ENCODE measurements around the gene RNASE13. TPM values are rescaled to one million over a fixed set of nuclear protein-coding genes. Genes with fewer than 3 reads are reported as not detected.

The RNASE13 gene
- total and polyA plus RNA-seq, 8 donors: 0.13 TPM; not detected in 7

DNA sequence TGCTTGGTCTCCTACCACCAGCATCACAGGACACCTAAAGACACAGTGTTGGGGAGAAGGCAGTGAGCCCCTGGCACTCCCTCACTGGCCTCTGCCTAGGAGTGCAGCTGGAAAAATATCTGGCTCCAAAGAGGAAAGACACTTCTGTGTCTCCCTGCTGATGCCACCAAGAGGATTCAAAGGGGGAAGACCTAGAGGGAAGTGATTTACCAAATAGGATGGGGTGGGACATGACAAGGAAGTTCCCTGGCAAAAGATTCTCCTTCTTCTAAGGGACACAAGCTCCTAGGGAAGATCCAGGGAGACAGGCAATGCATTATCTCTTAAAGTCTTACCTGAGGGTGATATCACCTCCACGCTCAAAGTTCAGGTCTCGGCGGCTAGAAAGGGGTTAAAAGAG is 15.8 kb downstream of the RNASE13 start:
- TF ChIP-seq, protein P1, sequence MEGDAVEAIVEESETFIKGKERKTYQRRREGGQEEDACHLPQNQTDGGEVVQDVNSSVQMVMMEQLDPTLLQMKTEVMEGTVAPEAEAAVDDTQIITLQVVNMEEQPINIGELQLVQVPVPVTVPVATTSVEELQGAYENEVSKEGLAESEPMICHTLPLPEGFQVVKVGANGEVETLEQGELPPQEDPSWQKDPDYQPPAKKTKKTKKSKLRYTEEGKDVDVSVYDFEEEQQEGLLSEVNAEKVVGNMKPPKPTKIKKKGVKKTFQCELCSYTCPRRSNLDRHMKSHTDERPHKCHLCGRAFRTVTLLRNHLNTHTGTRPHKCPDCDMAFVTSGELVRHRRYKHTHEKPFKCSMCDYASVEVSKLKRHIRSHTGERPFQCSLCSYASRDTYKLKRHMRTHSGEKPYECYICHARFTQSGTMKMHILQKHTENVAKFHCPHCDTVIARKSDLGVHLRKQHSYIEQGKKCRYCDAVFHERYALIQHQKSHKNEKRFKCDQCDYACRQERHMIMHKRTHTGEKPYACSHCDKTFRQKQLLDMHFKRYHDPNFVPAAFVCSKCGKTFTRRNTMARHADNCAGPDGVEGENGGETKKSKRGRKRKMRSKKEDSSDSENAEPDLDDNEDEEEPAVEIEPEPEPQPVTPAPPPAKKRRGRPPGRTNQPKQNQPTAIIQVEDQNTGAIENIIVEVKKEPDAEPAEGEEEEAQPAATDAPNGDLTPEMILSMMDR (IDR thresholded peaks at IDR 0.05): no peak
- no peak for ATAC-seq
- Histone ChIP-seq H3K4me3 (no peak overlapping the region), H3K27ac (no peak overlapping the region), H3K9me3 (no peaks in the 10 kb centered on the region), H3K36me3 (peaks cover 0 to 14% of the 10 kb centered on the region in 2 donors), H3K27me3 (peaks cover 0 to 7% of the 10 kb centered on the region in 2 donors), H3K4me1 (peaks cover 5 to 20% of the 10 kb centered on the region in 2 donors)
- no peak for DNase-seq
- intact Hi-C loops (cut with DNase I): loop anchor here in 1 of 2 donors (5.0 kb wide), 1 partner anchor 74 kb away; no protein-coding TSS in a partner anchor

DNA sequence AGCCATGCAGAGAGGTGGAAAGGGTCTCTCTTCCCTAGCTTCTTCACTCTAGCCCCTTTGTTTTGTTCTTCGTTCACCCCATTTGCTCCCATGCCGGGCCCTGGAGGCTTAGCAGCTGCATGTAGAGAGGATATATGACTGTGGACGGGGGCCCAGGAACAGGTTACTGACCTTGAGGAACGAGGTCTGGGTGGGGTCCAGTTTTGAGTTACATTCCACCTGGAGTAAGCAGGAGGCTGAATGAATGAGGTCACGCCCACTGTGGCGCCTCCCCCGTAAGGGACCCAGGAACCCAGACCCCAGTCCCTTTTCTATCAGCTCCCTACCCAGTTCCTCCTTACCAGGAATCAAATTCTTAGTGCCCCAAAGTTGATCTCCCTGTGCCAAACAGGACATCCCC is 16.3 kb downstream of the RNASE13 start:
- no peaks in the 10 kb centered on the region for H3K9me3 ChIP-seq
- peaks cover under 1 to 15% of the 10 kb centered on the region in 2 donors for H3K4me1 ChIP-seq
- H3K36me3 ChIP-seq: peaks cover 0 to 14% of the 10 kb centered on the region in 2 donors
- peaks cover 0 to 2% of the 10 kb centered on the region in 2 donors for H3K27me3 ChIP-seq
- DNase-seq (no peak), ATAC-seq (no peak)
- intact Hi-C loops (cut with DNase I): loop anchor here in 1 of 2 donors (5.0 kb wide), 1 partner anchor 74 kb away; no protein-coding TSS in a partner anchor
- no peak overlapping the region for H3K4me3 ChIP-seq
- no peak overlapping the region for H3K27ac ChIP-seq
- TF ChIP-seq, protein P1 (IDR thresholded peaks at IDR 0.05): no peak

DNA sequence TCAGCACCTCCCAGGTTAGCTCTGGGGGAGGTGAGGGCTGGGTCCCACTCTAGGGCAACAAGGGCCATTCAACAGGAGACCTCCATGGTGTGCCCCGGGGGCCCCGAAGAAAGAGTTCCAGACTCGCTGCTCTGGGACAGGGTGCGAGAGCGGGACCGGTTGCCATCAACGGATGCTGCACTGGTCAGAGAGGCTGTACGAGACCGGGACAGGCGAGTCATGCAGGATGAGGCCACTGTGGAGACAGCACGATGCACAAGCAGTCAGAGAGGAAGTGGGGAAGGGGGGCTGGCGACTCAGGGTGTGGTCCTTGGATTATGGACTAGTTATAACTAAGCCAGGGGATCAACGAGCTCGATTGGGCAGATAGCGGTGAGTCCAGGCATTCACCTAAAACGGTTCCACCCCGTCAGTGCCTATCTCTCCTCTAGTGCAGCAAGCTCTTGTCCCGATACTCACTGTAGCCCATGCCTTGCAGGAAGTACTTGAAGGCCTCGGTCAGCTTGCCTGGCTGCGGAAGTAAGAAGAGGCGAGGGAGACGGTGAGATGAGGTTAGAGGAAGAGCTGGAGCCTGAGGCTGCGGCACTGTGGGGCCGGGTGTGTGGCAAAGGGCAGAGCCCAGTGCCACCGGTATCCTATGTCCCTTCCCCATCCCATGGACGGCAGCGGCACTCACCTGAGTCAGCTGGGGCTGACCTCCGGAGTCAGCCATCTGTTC is 16.9 kb downstream of the RNASE13 start:
- no peak for ATAC-seq
- H3K27ac ChIP-seq: no peak overlapping the region
- TF ChIP-seq, protein P1 (IDR thresholded peaks at IDR 0.05): no peak

DNA sequence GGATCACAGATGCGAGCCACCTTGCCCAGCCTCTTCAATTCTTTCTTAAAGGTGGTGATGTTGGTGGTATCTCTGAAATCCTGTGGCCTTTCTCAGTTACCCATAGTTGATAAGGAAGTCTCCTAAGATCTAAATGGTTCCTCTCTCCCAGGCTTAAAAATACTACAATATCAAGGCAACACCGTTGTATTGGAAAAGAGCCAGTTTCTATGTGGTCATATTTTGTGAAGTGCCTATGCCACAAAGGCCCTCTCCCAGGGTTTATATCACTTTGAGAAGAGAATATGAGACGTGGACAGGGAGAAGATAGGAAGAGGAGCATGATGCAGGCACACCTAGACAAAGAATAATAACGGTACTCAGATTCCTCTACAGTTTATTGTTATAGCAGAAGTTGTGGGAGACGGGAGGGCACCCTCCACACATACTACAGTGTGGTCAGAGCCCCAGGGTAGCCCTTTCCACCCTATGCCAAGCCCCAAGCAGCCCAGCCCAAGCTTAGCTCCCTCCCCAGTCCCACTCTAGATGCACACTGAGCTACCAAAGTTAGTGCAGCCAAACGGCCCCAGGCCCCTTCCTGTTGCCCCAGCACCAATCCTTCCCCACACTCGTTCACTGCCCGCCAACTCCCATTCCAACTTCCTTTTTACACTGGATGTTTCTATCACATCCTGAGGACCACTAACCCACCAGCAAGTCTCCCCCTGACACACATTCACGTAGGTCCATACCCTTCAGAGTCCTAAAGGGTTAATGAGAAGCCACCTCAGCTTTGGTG is 18.0 kb downstream of the RNASE13 start:
- peaks cover 0 to 14% of the 10 kb centered on the region in 2 donors for H3K36me3 ChIP-seq
- H3K4me3 ChIP-seq: no peak overlapping the region
- no peak overlapping the region for H3K27ac ChIP-seq
- DNase-seq: no peak
- no peaks in the 10 kb centered on the region for H3K9me3 ChIP-seq
- TF ChIP-seq, protein P1 (IDR thresholded peaks at IDR 0.05): no peak
- H3K4me1 ChIP-seq: peaks cover 0 to 13% of the 10 kb centered on the region in 2 donors
- no peak for ATAC-seq
- H3K27me3 ChIP-seq: no peaks in the 10 kb centered on the region
- intact Hi-C loops (cut with DNase I): loop anchor here in 1 of 2 donors (5.0 kb wide), 1 partner anchor 76 kb away; no protein-coding TSS in a partner anchor

More for the DNA sequence above, 16.9 kb downstream of the RNASE13 start:
- H3K36me3 ChIP-seq: peaks cover 0 to 14% of the 10 kb centered on the region in 2 donors
- DNase-seq: no peak
- H3K4me1 ChIP-seq: peaks cover 0 to 13% of the 10 kb centered on the region in 2 donors
- H3K9me3 ChIP-seq: no peaks in the 10 kb centered on the region
- intact Hi-C loops (cut with DNase I): loop anchor here in 1 of 2 donors (5.0 kb wide), 1 partner anchor 75 kb away; no protein-coding TSS in a partner anchor
- no peaks in the 10 kb centered on the region for H3K27me3 ChIP-seq
- H3K4me3 ChIP-seq: no peak overlapping the region

DNA sequence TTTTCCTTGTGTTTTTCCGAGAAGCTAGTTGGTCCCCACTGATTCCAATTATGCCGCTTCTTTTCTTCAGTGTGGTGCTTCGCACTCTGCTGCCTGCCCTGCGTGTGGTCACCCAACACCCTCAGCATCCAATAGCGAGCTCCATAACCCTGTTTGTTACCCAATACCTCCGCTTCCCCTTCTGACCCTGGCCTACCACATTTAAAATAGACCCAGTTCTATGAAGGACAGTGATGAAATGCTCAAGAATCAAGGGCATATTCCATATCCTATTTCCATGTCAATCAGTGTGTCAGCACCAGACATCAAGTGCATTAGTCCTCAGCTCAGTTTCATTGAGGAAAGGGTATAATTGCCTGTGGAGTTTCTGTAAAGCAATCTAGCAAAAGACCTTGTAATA is 19.3 kb downstream of the RNASE13 start:
- intact Hi-C loops (cut with DNase I): loop anchor here in 1 of 2 donors (2.0 to 5.0 kb wide), 2 partner anchors 25 to 77 kb away; no protein-coding TSS in a partner anchor
- Histone ChIP-seq H3K27ac (no peak overlapping the region), H3K36me3 (peaks cover 0 to 9% of the 10 kb centered on the region in 2 donors), H3K4me3 (no peak overlapping the region), H3K4me1 (peaks cover 0 to 13% of the 10 kb centered on the region in 2 donors), H3K27me3 (no peaks in the 10 kb centered on the region), H3K9me3 (no peaks in the 10 kb centered on the region)
- peak; percentile 18 for ATAC-seq
- TF ChIP-seq, protein P1 (IDR thresholded peaks at IDR 0.05): no peak
- no peak for DNase-seq

Measured in left lung (tissue), 10 donors.